ENCODE data around the gene TACC3. TPM values are rescaled to one million over a fixed set of nuclear protein-coding genes. Genes with fewer than 3 reads are reported as not detected.

Gene TACC3
- total and polyA plus RNA-seq, 7 experiments from 2014 or later: 70.5 to 165 (median 123) TPM

GRCh38 chr4:1740021-1740545 lies 18.8 kb downstream of the TACC3 start:
- POLR2A ChIA-PET: interaction anchor here (0.6 kb wide), 1 partner anchor 16 kb away, joined by 3 read pairs; no protein-coding TSS in a partner anchor
- no peak overlapping the region for H3K4me3 ChIP-seq (ENCODE audit: low read length)
- CTCF ChIA-PET: interaction anchor here (1.3 kb wide), 1 partner anchor 17 kb away, joined by 4 read pairs; no protein-coding TSS in a partner anchor
- no peaks in the 10 kb centered on the region for H3K4me1 ChIP-seq (ENCODE audit: control insufficient read depth in 2 of 2, insufficient read depth in 2 of 2, low read length in 2 of 2)
- H3K27me3 ChIP-seq (ENCODE audit: control insufficient read depth in 2 of 2, insufficient read depth in 2 of 2, low read length in 2 of 2): no peaks in the 10 kb centered on the region
- Mint-ChIP-seq H3K27me3 (no peaks in the 10 kb centered on the region), H3K36me3 (peaks cover 9 to 54% (median 32%) of the 10 kb centered on the region in 5 donors), H3K27ac (no peak overlapping the region), H3K9me3 (peaks cover 0 to 14% (median 6%) of the 10 kb centered on the region in 11 donors), H3K4me3 (no peak overlapping the region), H3K4me1 (no peaks in the 10 kb centered on the region)
- H3K27ac ChIP-seq (ENCODE audit: low read depth, low read length): no peak overlapping the region
- H3K9me3 ChIP-seq (ENCODE audit: control insufficient read depth in 2 of 3, low read length in 3 of 3): peaks cover 0 to 23% (median 0%) of the 10 kb centered on the region in 3 experiments
- intact Hi-C loops (cut with micrococcal nuclease): no loop called here
- DNase-seq (no peak), ATAC-seq (peak; percentile 13)
- peaks cover 13 to 96% (median 40%) of the 10 kb centered on the region in 3 experiments for H3K36me3 ChIP-seq (ENCODE audit: control insufficient read depth in 2 of 3, insufficient read depth in 3 of 3, low read length in 3 of 3)

GRCh38 chr4:1741208-1741607 lies 19.9 kb downstream of the TACC3 start:
- no peak overlapping the region for H3K27ac ChIP-seq (ENCODE audit: low read depth, low read length)
- DNase-seq: no peak
- no peak overlapping the region for H3K4me3 ChIP-seq (ENCODE audit: low read length)
- ChIA-PET POLR2A (no interaction called here), CTCF (interaction anchor here (1.0 to 1.7 kb wide), 3 partner anchors 18 to 160 kb away, joined by 3 to 4 read pairs (median 4); no protein-coding TSS in a partner anchor)
- Mint-ChIP-seq H3K27me3 (no peaks in the 10 kb centered on the region), H3K4me1 (no peaks in the 10 kb centered on the region), H3K9me3 (peaks cover 0 to 14% (median 6%) of the 10 kb centered on the region in 11 donors), H3K36me3 (peaks cover 9 to 46% (median 32%) of the 10 kb centered on the region in 5 donors), H3K27ac (no peak overlapping the region), H3K4me3 (no peak overlapping the region)
- H3K27me3 ChIP-seq (ENCODE audit: control insufficient read depth in 2 of 2, insufficient read depth in 2 of 2, low read length in 2 of 2): no peaks in the 10 kb centered on the region
- no peak for ATAC-seq
- H3K36me3 ChIP-seq (ENCODE audit: control insufficient read depth in 2 of 3, insufficient read depth in 3 of 3, low read length in 3 of 3): peaks cover 13 to 86% (median 31%) of the 10 kb centered on the region in 3 experiments
- H3K4me1 ChIP-seq (ENCODE audit: control insufficient read depth in 2 of 2, insufficient read depth in 2 of 2, low read length in 2 of 2): no peaks in the 10 kb centered on the region
- intact Hi-C loops (cut with micrococcal nuclease): no loop called here
- H3K9me3 ChIP-seq (ENCODE audit: control insufficient read depth in 2 of 3, low read length in 3 of 3): peaks cover 0 to 23% (median 0%) of the 10 kb centered on the region in 3 experiments

GRCh38 chr4:1743551-1743950 lies 22.2 kb downstream of the TACC3 start:
- intact Hi-C loops (cut with micrococcal nuclease): no loop called here
- POLR2A ChIA-PET: no interaction called here
- H3K36me3 Mint-ChIP-seq: peaks cover 7 to 25% (median 14%) of the 10 kb centered on the region in 5 donors

GRCh38 chr4:1743975-1744374 lies 22.7 kb downstream of the TACC3 start:
- ATAC-seq: no peak

More at GRCh38 chr4:1743551-1743950, 22.2 kb downstream of the TACC3 start:
- Histone ChIP-seq H3K27me3 (ENCODE audit: control insufficient read depth in 2 of 2, insufficient read depth in 2 of 2, low read length in 2 of 2) (no peaks in the 10 kb centered on the region), H3K4me3 (ENCODE audit: low read length) (no peak overlapping the region), H3K4me1 (ENCODE audit: control insufficient read depth in 2 of 2, insufficient read depth in 2 of 2, low read length in 2 of 2) (no peaks in the 10 kb centered on the region), H3K9me3 (ENCODE audit: control insufficient read depth in 2 of 3, low read length in 3 of 3) (peaks cover 0 to 4% (median 0%) of the 10 kb centered on the region in 3 experiments), H3K36me3 (ENCODE audit: control insufficient read depth in 2 of 3, insufficient read depth in 3 of 3, low read length in 3 of 3) (peaks cover 0 to 63% (median 14%) of the 10 kb centered on the region in 3 experiments), H3K27ac (ENCODE audit: low read depth, low read length) (no peak overlapping the region)
- DNase-seq: no peak
- no peaks in the 10 kb centered on the region for H3K27me3 Mint-ChIP-seq
- H3K27ac Mint-ChIP-seq: peak overlapping the region in 4 of 9 donors; percentile 28 to 65 (median 35)
- peaks cover 0 to 6% (median 4%) of the 10 kb centered on the region in 11 donors for H3K9me3 Mint-ChIP-seq
- H3K4me3 Mint-ChIP-seq: no peak overlapping the region
- no peak for ATAC-seq
- CTCF ChIA-PET: interaction anchor here (0.6 to 2.4 kb wide), 2 partner anchors 118 to 157 kb away, joined by 3 to 13 read pairs; no protein-coding TSS in a partner anchor
- no peaks in the 10 kb centered on the region for H3K4me1 Mint-ChIP-seq

GRCh38 chr4:1744552-1744951 lies 23.2 kb downstream of the TACC3 start:
- Mint-ChIP-seq H3K9me3 (no peaks in the 10 kb centered on the region), H3K4me1 (no peaks in the 10 kb centered on the region), H3K36me3 (peaks cover 4 to 16% (median 7%) of the 10 kb centered on the region in 5 donors), H3K4me3 (no peak overlapping the region), H3K27ac (no peak overlapping the region), H3K27me3 (no peaks in the 10 kb centered on the region)
- intact Hi-C loops (cut with micrococcal nuclease): no loop called here
- DNase-seq (no peak), ATAC-seq (no peak)
- Histone ChIP-seq H3K4me1 (ENCODE audit: control insufficient read depth in 2 of 2, insufficient read depth in 2 of 2, low read length in 2 of 2) (no peaks in the 10 kb centered on the region), H3K27me3 (ENCODE audit: control insufficient read depth in 2 of 2, insufficient read depth in 2 of 2, low read length in 2 of 2) (no peaks in the 10 kb centered on the region), H3K27ac (ENCODE audit: low read depth, low read length) (no peak overlapping the region), H3K9me3 (ENCODE audit: control insufficient read depth in 2 of 3, low read length in 3 of 3) (no peaks in the 10 kb centered on the region), H3K4me3 (ENCODE audit: low read length) (no peak overlapping the region), H3K36me3 (ENCODE audit: control insufficient read depth in 2 of 3, insufficient read depth in 3 of 3, low read length in 3 of 3) (peaks cover 0 to 53% (median 10%) of the 10 kb centered on the region in 3 experiments)
- ChIA-PET CTCF (interaction anchor here (0.8 to 2.4 kb wide), 4 partner anchors 65 to 156 kb away, joined by 3 to 13 read pairs (median 4); no protein-coding TSS in a partner anchor), POLR2A (interaction anchor here (0.5 kb wide), 1 partner anchor 574 kb away, joined by 3 read pairs; no protein-coding TSS in a partner anchor)

More at GRCh38 chr4:1743975-1744374, 22.7 kb downstream of the TACC3 start:
- no peak overlapping the region for H3K4me3 Mint-ChIP-seq
- Histone ChIP-seq H3K36me3 (ENCODE audit: control insufficient read depth in 2 of 3, insufficient read depth in 3 of 3, low read length in 3 of 3) (peaks cover 0 to 59% (median 14%) of the 10 kb centered on the region in 3 experiments), H3K9me3 (ENCODE audit: control insufficient read depth in 2 of 3, low read length in 3 of 3) (no peaks in the 10 kb centered on the region), H3K4me1 (ENCODE audit: control insufficient read depth in 2 of 2, insufficient read depth in 2 of 2, low read length in 2 of 2) (no peaks in the 10 kb centered on the region), H3K27me3 (ENCODE audit: control insufficient read depth in 2 of 2, insufficient read depth in 2 of 2, low read length in 2 of 2) (no peaks in the 10 kb centered on the region), H3K27ac (ENCODE audit: low read depth, low read length) (no peak overlapping the region), H3K4me3 (ENCODE audit: low read length) (no peak overlapping the region)
- H3K27me3 Mint-ChIP-seq: no peaks in the 10 kb centered on the region
- peaks cover 4 to 20% (median 10%) of the 10 kb centered on the region in 5 donors for H3K36me3 Mint-ChIP-seq
- intact Hi-C loops (cut with micrococcal nuclease): no loop called here
- POLR2A ChIA-PET: no interaction called here
- no peak for DNase-seq
- H3K4me1 Mint-ChIP-seq: no peaks in the 10 kb centered on the region
- peaks cover 0 to 2% (median 0%) of the 10 kb centered on the region in 11 donors for H3K9me3 Mint-ChIP-seq
- CTCF ChIA-PET: interaction anchor here (0.6 to 2.4 kb wide), 4 partner anchors 65 to 156 kb away, joined by 3 to 13 read pairs (median 4); no protein-coding TSS in a partner anchor
- H3K27ac Mint-ChIP-seq: peak overlapping the region in 1 of 9 donors; percentile 14

- H3K9me3 Mint-ChIP-seq: no peaks in the 10 kb centered on the region
These were observed 23.8 kb downstream of the TACC3 start for GRCh38 chr4:1745165-1745564.

More at GRCh38 chr4:1745165-1745564, 23.8 kb downstream of the TACC3 start:
- ChIA-PET CTCF (interaction anchor here (0.8 to 2.4 kb wide), 5 partner anchors 52 to 155 kb away, joined by 3 to 13 read pairs (median 4); no protein-coding TSS in a partner anchor), POLR2A (interaction anchor here (0.5 kb wide), 1 partner anchor 573 kb away, joined by 3 read pairs; no protein-coding TSS in a partner anchor)
- Mint-ChIP-seq H3K36me3 (peaks cover 4 to 16% (median 7%) of the 10 kb centered on the region in 5 donors), H3K27me3 (no peaks in the 10 kb centered on the region), H3K27ac (peak overlapping the region in 1 of 9 donors; percentile 19), H3K4me1 (no peaks in the 10 kb centered on the region), H3K4me3 (no peak overlapping the region)
- Histone ChIP-seq H3K9me3 (ENCODE audit: control insufficient read depth in 2 of 3, low read length in 3 of 3) (no peaks in the 10 kb centered on the region), H3K4me3 (ENCODE audit: low read length) (no peak overlapping the region), H3K27me3 (ENCODE audit: control insufficient read depth in 2 of 2, insufficient read depth in 2 of 2, low read length in 2 of 2) (no peaks in the 10 kb centered on the region), H3K4me1 (ENCODE audit: control insufficient read depth in 2 of 2, insufficient read depth in 2 of 2, low read length in 2 of 2) (no peaks in the 10 kb centered on the region), H3K36me3 (ENCODE audit: control insufficient read depth in 2 of 3, insufficient read depth in 3 of 3, low read length in 3 of 3) (peaks cover 0 to 47% (median 10%) of the 10 kb centered on the region in 3 experiments), H3K27ac (ENCODE audit: low read depth, low read length) (no peak overlapping the region)
- no peak for ATAC-seq
- DNase-seq: no peak
- intact Hi-C loops (cut with micrococcal nuclease): no loop called here
